GM18505 (cell line): ENCODE results near the gene NOSTRIN.

Experiments
- ATAC-seq: cut with Tn5 transposase; IDR thresholded peaks from one replicate; pipeline ENCODE4 v1.9.1; 2021; ENCODE audit not compliant: unreplicated experiment
- POLR2A ChIP-seq: IDR thresholded peaks from 4 replicates; pipeline ENCODE4 v1.6.1; 2011; ENCODE audit warnings: borderline replicate concordance; ENCODE audit not compliant: insufficient read depth, insufficient read length; ENCODE audit errors: extremely low read depth

Gene NOSTRIN

GRCh38 chr2:168798076-168798887 is 4.2 kb upstream of the NOSTRIN start:
- no peak for ATAC-seq
- no peak for TF ChIP-seq POLR2A

DNA sequence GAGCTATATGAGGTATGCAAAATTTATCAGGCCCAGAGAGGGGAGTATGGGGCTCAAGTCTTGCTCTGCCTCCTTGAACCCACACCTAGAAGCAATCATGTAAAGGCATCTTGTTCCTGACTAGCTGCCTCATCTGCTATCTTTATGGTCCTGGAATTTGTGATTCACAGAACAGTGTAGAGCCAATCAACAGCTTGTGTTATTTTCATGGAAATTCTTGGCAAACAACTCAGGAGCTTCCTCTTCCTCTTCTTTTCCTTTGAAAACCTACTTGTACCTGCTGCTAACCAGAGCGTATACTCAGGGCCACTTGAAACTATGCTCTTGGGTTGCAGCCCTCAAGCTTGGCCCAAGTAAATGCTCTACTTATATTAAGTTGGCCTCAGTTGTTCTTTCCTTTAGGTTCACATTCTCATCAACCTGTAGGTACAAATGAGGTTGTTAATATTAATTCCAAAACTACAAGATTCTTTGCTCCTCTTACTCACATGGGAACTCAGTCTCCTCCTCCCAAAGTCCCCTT is 3.5 kb upstream of the NOSTRIN start:
- no peak for ATAC-seq
- TF ChIP-seq POLR2A = no peak

- no peak for ATAC-seq
- TF ChIP-seq POLR2A = no peak
Observed at GRCh38 chr2:168801471-168801870, 966 bp upstream of the NOSTRIN start.

DNA sequence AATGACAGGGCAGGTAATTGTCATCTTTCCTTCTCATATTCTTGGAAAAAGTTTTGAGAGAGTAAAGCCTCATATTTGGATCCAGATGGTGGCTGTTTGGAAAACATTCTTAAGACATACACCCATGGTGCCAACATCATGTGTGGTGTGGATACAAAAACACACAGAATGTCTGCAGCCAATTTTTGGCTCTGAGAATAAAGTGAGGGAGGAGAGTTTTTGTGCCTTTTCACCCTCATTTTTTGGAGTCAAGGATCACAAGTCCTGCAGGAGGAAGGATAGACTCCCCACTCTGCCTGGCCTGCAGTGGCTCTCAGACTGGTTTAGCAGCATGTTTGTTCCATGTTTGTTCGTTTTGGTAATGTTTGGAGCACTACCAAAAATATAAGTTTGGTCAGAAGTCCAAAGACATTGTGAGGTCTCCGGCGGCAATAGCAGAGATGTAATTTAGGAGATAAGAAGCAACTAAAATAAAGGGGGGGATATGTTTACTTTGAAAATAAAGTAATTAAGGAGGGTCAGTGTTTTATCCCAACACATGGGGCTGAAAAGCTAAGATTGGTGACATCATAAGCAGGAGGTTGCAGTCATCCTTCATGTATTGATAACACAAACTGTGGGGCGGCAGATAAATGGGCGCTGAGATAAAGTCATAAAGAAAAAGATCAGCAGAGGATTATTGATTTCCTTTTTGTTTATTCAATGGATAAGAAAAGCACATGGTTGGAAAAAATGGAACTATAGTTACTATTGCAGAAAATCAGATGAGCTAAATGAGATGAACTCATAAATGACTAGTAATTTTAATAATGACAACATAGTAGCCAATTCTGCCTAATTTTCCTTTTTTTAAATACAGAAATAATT is 655 bp downstream of the NOSTRIN start:
- no peak for TF ChIP-seq POLR2A

DNA sequence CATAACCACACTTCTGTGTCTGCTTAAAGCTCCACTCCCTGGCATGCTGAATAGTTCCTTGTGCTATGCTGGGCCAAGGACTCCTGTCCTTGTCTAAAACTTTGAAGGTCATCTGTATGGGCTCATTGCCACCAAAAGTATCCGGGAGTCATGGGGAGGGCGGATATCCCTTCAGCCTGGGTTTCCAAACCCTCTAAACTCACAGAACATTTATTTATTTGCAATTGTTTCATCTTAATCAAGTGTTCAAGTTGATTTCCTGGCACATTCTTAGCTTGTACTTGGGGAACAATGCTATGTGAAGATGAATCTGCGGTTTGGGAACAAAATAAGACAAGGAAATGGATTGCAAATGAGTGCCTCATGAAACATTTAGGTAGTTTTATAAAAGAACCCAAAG is 1.8 kb downstream of the NOSTRIN start:
- no peak for TF ChIP-seq POLR2A
- ATAC-seq = no peak

More for the DNA sequence above, 655 bp downstream of the NOSTRIN start:
- ATAC-seq = no peak

- no peak for TF ChIP-seq POLR2A
- ATAC-seq = no peak
Observed at GRCh38 chr2:168805615-168806014, 3.2 kb downstream of the NOSTRIN start.

DNA sequence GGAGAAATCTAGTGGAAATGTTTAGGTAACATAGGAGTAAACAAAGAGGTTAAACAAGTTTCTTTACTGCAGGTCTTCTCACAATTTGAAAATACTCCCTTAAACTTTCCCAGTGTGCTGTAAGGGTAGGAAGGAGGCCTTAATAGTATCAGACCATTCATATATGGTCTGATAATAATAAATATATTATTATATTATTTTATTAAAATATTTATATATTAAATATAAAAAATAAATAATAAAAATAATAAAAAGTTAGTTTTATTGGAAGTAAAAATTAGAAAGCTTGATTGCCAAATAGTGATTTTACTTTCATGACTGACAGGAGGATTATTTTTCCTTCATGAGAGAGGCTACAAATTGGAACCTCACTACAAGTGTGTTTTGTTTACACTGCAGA is 7.1 kb downstream of the NOSTRIN start:
- TF ChIP-seq POLR2A = no peak
- no peak for ATAC-seq

- TF ChIP-seq POLR2A = no peak
- no peak for ATAC-seq
Observed at GRCh38 chr2:168810235-168810634, 7.8 kb downstream of the NOSTRIN start.

GRCh38 chr2:168811696-168812095 is 9.3 kb downstream of the NOSTRIN start:
- no peak for TF ChIP-seq POLR2A
- ATAC-seq = no peak

GRCh38 chr2:168814046-168814445 is 11.6 kb downstream of the NOSTRIN start:
- no peak for TF ChIP-seq POLR2A
- ATAC-seq = no peak

DNA sequence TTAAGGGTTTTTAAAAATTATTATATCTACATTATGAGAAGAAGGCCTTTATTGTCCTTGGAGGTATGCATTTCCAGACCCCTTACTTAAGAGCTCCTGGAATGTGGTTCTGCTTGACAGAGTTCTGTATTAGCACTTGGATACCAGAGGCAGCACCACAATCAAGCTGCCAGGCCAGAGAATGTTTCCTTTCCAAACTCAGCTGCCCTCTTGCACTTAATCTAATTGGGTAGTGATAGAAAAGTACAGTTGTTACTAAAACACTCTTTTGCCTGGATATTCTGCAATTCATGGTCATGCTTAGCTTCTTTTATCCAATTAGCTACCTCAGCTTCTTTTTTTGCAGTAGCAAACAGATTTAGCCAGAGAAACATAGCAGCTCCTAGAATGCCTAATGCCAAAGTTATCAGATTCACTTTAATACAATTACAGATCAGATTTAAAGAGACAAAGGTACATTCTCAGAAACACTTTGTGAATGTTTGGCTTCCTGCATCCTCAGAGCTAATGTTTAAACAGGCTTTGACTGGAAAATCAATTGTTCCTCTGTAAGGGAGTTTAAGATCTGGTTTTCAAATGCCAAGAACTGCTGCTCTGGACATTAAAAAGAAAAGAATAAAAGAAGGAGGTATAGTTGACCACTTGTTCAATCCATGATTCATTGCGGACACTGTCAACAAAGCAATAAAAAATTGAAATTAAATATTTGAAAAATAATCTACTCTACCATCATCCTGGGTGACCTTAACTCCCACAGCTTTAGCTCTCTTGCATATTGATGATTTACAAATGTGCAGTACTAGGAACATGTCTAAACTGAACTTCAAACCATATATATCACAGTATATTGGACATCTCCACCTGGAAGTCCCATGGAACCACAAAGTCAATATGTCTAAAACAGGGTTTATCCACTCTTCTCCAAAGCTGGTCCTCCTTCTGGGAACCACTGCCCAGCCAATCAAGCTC is 12.8 kb downstream of the NOSTRIN start:
- no peak for TF ChIP-seq POLR2A
- ATAC-seq = no peak

DNA sequence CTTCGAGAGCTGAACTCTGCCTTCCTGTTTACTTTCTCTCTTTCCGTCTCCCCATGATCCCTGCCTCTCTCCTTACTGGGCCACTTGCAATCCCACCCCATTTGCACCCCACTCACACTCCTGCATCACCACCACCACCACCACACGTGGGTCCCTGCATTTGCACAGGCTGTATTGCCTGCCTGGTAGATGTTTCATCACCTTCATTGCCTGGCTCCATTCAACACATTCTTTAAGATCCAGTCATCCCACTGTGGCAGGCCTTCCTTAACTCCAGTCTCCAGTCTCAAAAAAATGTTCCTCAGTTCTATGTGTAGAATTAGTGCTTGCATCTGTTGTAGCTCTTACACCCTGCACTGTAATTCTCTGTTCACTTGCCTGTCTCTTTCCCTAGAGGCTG is 13.9 kb downstream of the NOSTRIN start:
- no peak for ATAC-seq
- TF ChIP-seq POLR2A = no peak
